AML-193 (cell line): ENCODE measurements around the gene PLXND1.
A peak's percentile ranks its signal among the peaks of the same experiment; 100 is the strongest.

ENCODE experiments used
- DNase-seq, 2 experiments: peaks; one replicate each; lab custom pipeline; 2025; lab: John Stamatoyannopoulos, UW

PLXND1 gene

GRCh38 chr3:129602730-129603560 lies 3.5 kb downstream of the PLXND1 start:
- no peak for DNase-seq

GRCh38 chr3:129602309-129602708 lies 4.2 kb downstream of the PLXND1 start:
- no peak for DNase-seq

- DNase-seq = no peak
Observed at GRCh38 chr3:129601713-129602112, 4.8 kb downstream of the PLXND1 start.

GRCh38 chr3:129600348-129600747 lies 6.1 kb downstream of the PLXND1 start:
- DNase-seq = no peak

- peak; percentile 86 to 92 for DNase-seq
Observed at GRCh38 chr3:129599607-129600006, 6.9 kb downstream of the PLXND1 start.

GRCh38 chr3:129599073-129599472 lies 7.4 kb downstream of the PLXND1 start:
- no peak for DNase-seq

- no peak for DNase-seq
Observed at GRCh38 chr3:129598484-129598883, 8.0 kb downstream of the PLXND1 start.

GRCh38 chr3:129598000-129598381 lies 8.5 kb downstream of the PLXND1 start:
- no peak for DNase-seq

GRCh38 chr3:129597087-129597999 lies 9.1 kb downstream of the PLXND1 start:
- DNase-seq = peak in 1 of 2 experiments; percentile 62

GRCh38 chr3:129596194-129597086 lies 10.0 kb downstream of the PLXND1 start:
- peak; percentile 98 for DNase-seq

GRCh38 chr3:129595544-129596193 lies 10.8 kb downstream of the PLXND1 start:
- DNase-seq = no peak

- DNase-seq = no peak
Observed at GRCh38 chr3:129594907-129595390, 11.5 kb downstream of the PLXND1 start.

- DNase-seq = no peak
Observed at GRCh38 chr3:129594409-129594808, 12.1 kb downstream of the PLXND1 start.

GRCh38 chr3:129593595-129594339 lies 12.7 kb downstream of the PLXND1 start:
- DNase-seq = peak; percentile 84 to 89

GRCh38 chr3:129593230-129593594 lies 13.3 kb downstream of the PLXND1 start:
- no peak for DNase-seq

GRCh38 chr3:129592381-129593131 lies 13.9 kb downstream of the PLXND1 start:
- DNase-seq = peak; percentile 38 to 54

- no peak for DNase-seq
Observed at GRCh38 chr3:129591932-129592331, 14.5 kb downstream of the PLXND1 start.

GRCh38 chr3:129590215-129590614 lies 16.3 kb downstream of the PLXND1 start:
- DNase-seq = no peak

GRCh38 chr3:129587566-129588210 lies 18.8 kb downstream of the PLXND1 start:
- no peak for DNase-seq
